Nephron progenitor cell (in vitro differentiated cells): ENCODE measurements around the gene SH3PXD2B.
"Not testable (repeated sequence)": the region's sequence is repeated elsewhere in the genome, so short reads cannot be mapped to it uniquely, and the experiment has no call there.

Source experiments
- DNase-seq: peaks from one replicate; pipeline ENCODE4 v3.0.0; 2021
- H3K27ac Mint-ChIP-seq: 2 replicates; pipeline ENCODE4 v1.8.0; 2021; ENCODE audit warnings: mild to moderate bottlenecking, moderate library complexity, mixed read lengths
- H3K27me3 Mint-ChIP-seq: 2 replicates; pipeline ENCODE4 v1.8.0; 2021; ENCODE audit warnings: mild to moderate bottlenecking, low read depth, mixed read lengths; ENCODE audit not compliant: poor library complexity
- H3K36me3 Mint-ChIP-seq: 2 replicates; pipeline ENCODE4 v1.8.0; 2021; ENCODE audit warnings: low read depth, mixed read lengths
- H3K4me1 Mint-ChIP-seq: 2 replicates; pipeline ENCODE4 v1.8.0; 2021; ENCODE audit warnings: mixed read lengths
- H3K4me3 Mint-ChIP-seq: 2 replicates; pipeline ENCODE4 v1.8.0; 2021; ENCODE audit warnings: mild to moderate bottlenecking, moderate library complexity, mixed read lengths
- H3K9me3 Mint-ChIP-seq: 2 replicates; pipeline ENCODE4 v1.8.0; 2021; ENCODE audit warnings: mild to moderate bottlenecking, moderate library complexity, mixed read lengths
- TF ChIP-seq, protein P1 (sequence below): fragments of 200-600 bp; sonication (generic); IDR thresholded peaks from 2 replicates; pipeline ENCODE4 v1.5.0; 2021; ENCODE audit warnings: antibody characterized with exemption

SH3PXD2B gene

DNA sequence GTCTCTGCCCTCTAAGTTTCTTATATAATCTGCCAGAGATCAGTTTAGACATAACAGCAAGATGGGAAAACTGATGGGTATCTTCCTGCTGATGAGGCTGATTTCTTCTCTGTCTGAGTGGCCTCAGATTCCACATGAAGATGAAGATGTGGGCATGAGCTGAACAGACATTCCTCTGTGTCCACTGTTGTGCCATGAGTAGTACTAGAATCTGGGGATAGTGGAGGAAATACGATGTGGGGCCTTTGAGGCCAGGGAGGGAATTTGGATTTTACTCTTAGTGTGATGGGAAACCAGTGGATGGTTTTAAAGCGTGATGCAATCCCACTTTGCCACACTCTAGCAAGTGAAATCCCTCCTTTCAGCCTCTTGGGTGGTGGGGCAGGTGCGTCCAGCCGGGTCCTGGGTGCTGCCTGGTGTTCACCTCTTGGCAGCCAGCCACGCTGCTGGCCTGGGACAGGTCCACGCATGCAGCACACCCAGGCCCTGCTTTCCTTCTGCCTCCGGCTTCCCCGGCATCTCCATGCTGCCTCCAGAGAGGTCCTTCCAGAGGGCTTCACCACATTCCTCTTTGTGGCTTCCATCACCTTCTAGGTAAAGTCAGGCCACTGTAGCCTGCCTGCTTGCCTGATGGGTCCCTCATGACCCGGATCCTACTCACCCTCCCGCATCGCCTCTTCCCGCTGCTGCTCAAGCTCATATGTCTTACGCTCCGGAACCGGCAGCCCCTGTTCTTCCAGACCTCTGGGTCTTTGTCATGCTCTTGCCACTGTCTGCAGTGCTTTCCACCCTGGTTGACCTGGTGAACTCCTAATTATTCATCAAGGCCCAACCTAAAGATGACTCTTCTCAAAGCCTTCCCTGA lies 28.1 kb upstream of the SH3PXD2B start:
- no peak for DNase-seq
- Mint-ChIP-seq H3K27me3 (peaks cover 15% of the 10 kb centered on the region), H3K4me3 (no peak overlapping the region), H3K4me1 (peaks cover 5% of the 10 kb centered on the region), H3K27ac (no peak overlapping the region), H3K36me3 (no peaks in the 10 kb centered on the region), H3K9me3 (no peaks in the 10 kb centered on the region)
- TF ChIP-seq, protein P1, sequence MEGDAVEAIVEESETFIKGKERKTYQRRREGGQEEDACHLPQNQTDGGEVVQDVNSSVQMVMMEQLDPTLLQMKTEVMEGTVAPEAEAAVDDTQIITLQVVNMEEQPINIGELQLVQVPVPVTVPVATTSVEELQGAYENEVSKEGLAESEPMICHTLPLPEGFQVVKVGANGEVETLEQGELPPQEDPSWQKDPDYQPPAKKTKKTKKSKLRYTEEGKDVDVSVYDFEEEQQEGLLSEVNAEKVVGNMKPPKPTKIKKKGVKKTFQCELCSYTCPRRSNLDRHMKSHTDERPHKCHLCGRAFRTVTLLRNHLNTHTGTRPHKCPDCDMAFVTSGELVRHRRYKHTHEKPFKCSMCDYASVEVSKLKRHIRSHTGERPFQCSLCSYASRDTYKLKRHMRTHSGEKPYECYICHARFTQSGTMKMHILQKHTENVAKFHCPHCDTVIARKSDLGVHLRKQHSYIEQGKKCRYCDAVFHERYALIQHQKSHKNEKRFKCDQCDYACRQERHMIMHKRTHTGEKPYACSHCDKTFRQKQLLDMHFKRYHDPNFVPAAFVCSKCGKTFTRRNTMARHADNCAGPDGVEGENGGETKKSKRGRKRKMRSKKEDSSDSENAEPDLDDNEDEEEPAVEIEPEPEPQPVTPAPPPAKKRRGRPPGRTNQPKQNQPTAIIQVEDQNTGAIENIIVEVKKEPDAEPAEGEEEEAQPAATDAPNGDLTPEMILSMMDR, result no peak

DNA sequence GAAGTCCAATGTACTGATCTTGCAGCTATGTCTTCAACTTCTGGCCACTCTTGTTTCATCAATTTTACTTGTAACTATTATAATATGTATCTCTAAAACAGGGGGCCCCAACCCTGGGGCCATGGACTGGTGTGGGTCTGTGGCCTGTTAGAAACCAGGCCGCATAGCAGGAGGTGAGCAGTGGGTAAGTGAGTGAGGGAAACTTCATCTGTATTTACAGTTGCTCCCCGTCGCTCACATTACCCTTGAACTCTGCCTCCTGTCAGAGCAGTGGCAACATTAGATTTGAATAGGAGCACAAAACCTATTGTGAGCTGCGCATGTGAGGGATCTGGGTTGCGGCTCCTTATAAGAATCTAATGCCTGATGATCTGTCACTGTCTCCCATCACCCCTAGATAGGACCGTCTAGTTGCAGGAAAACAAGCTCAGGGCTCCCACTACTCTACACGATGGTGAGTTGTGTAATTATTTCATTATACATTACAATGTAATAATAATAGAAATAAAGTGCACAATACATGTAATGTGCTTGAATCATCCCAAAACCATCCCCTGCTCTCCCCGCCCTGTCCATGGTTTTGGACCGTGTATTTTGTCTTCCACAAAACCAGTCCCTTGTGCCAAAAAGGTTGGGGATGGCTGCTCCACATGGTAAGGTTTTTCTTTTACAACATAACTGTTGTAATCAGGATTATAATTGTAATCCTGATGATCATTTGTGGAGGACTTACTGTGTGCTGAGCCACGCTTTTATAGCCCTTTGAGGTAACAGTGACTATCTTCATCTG lies 26.9 kb upstream of the SH3PXD2B start:
- H3K9me3 Mint-ChIP-seq, result no peaks in the 10 kb centered on the region
- no peak overlapping the region for H3K27ac Mint-ChIP-seq
- TF ChIP-seq, protein P1, result no peak
- no peaks in the 10 kb centered on the region for H3K36me3 Mint-ChIP-seq
- no peak overlapping the region for H3K4me3 Mint-ChIP-seq
- peaks cover 23% of the 10 kb centered on the region for H3K27me3 Mint-ChIP-seq
- peaks cover 5% of the 10 kb centered on the region for H3K4me1 Mint-ChIP-seq
- DNase-seq, result no peak

DNA sequence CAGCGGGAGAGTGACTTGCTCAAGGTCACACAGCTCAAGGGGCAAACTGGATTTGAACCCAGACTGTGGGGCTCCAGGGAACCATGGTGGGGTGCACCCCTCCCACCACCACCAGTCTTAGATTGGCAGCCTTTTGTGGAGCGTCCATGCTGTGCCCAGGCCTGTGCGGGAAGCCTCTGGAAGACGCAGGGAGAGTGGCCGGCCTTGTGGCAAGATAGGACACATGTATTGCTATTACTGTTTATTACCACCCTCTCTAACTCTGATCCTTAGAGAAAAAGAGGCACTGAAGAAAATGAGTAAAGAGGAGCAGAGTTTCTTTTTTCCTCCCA lies 25.4 kb upstream of the SH3PXD2B start:
- peaks cover 31% of the 10 kb centered on the region for H3K27me3 Mint-ChIP-seq
- H3K4me1 Mint-ChIP-seq, result peaks cover 5% of the 10 kb centered on the region
- no peak for DNase-seq
- no peak overlapping the region for H3K4me3 Mint-ChIP-seq
- H3K9me3 Mint-ChIP-seq, result no peaks in the 10 kb centered on the region
- no peaks in the 10 kb centered on the region for H3K36me3 Mint-ChIP-seq
- TF ChIP-seq, protein P1, result no peak
- H3K27ac Mint-ChIP-seq, result no peak overlapping the region

DNA sequence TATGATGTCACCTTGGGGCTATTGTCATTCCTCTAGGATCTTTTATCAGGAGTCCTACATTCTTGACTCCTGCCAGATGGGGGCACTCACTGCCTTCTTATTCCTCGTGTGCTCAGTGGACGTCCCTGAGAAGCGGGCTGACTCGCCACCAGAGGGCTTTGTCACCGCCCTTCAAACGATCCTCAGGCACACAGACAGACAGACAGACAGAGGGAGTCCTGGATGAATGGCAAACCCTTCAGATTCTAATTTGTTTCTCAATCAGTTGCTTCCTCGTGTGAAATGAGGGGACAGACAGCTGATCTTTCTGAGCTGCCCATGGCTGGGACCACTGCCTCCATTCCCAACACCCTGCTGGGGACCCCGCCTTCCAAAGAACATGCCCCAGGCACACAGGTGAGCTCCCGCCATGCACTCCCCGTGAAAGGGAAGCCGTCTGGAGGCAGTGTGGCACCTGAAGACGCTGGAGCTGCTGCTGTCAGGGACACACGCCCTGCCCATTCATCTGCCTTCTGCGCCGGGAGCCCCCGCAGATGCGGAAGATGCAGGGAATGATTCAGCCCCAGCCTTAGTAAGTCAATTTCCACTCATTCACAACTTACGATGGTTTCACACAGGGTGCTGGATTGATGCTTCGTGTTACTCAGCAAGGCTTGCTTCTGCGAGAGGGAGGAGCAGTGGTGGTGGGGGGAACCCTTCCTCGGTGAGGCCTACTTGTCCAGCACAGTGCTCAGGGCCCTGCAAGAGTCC lies 24.9 kb upstream of the SH3PXD2B start:
- Mint-ChIP-seq H3K36me3 (no peaks in the 10 kb centered on the region), H3K27me3 (peaks cover 31% of the 10 kb centered on the region), H3K9me3 (no peaks in the 10 kb centered on the region), H3K4me3 (no peak overlapping the region), H3K4me1 (peaks cover 9% of the 10 kb centered on the region), H3K27ac (no peak overlapping the region)
- DNase-seq, result peak; percentile 77
- TF ChIP-seq, protein P1, result peak; percentile 69

DNA sequence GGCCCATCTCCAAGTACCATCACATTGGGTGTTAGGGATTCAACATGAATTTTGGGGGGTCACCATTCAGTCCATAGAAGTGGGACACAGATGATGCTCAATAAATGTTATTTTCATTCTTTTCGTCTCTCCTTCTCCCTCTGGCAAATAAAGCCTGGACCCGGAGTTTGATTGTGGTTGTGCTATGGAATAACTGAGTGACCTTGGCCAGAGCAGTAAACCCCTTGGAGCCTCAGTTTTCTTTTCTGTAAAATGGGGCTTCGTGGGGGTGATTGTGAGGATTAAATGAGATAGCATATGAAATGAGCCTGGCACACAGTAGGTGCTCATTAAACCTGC lies 24.3 kb upstream of the SH3PXD2B start:
- Mint-ChIP-seq H3K4me1 (peaks cover 10% of the 10 kb centered on the region), H3K27me3 (peaks cover 28% of the 10 kb centered on the region)
- not testable (repeated sequence) for H3K27ac Mint-ChIP-seq, H3K9me3 Mint-ChIP-seq, H3K36me3 Mint-ChIP-seq, DNase-seq, H3K4me3 Mint-ChIP-seq

DNA sequence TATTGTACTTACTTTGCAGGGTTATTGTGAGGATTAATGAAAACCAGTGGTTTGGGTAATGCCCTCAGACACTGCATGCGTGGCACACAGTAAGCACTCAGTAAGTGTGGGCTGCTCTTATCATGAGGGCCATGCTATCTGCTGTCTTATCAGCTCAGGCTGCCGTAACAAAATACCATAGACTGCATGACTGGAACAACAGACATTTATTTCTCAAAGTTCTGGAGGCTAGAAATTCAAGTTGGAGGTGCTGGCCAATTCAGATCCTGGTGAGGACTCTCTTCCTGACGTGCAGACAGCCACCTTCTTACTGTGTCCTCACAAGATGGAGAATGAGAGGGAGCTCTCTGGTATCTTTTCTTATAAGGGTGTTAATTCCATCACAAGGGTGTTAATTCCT lies 23.9 kb upstream of the SH3PXD2B start:
- DNase-seq, result no peak
- H3K9me3 Mint-ChIP-seq, result no peaks in the 10 kb centered on the region
- H3K4me3 Mint-ChIP-seq, result no peak overlapping the region
- TF ChIP-seq, protein P1, result no peak
- peaks cover 10% of the 10 kb centered on the region for H3K4me1 Mint-ChIP-seq
- no peak overlapping the region for H3K27ac Mint-ChIP-seq
- peaks cover 30% of the 10 kb centered on the region for H3K27me3 Mint-ChIP-seq
- H3K36me3 Mint-ChIP-seq, result no peaks in the 10 kb centered on the region
